Right hindlimb (tissue), 1 donor: ENCODE measurements around the gene TMCC1.
"Not testable (repeated sequence)": the region's sequence is repeated elsewhere in the genome, so short reads cannot be mapped to it uniquely, and the experiment has no call there.

Experiments
- DNase-seq: peaks from one replicate; pipeline ENCODE4 v3.0.0-alpha.2; 2018

Gene TMCC1

GRCh38 chr3:129769616-129770015, 123.9 kb downstream of the TMCC1 start:
- no peak for DNase-seq

GRCh38 chr3:129768728-129769127, 124.8 kb downstream of the TMCC1 start:
- DNase-seq: no peak

- DNase-seq: no peak
Observed at GRCh38 chr3:129766135-129766534, 127.4 kb downstream of the TMCC1 start.

- no peak for DNase-seq
Observed at GRCh38 chr3:129764090-129764489, 129.4 kb downstream of the TMCC1 start.

GRCh38 chr3:129758785-129759320, 134.7 kb downstream of the TMCC1 start:
- DNase-seq: no peak

- no peak for DNase-seq
Observed at GRCh38 chr3:129758306-129758705, 135.2 kb downstream of the TMCC1 start.

- DNase-seq: no peak
Observed at GRCh38 chr3:129756871-129757270, 136.6 kb downstream of the TMCC1 start.

GRCh38 chr3:129751105-129751504, 142.4 kb downstream of the TMCC1 start:
- DNase-seq: not testable (repeated sequence)

GRCh38 chr3:129749692-129750091, 143.8 kb downstream of the TMCC1 start:
- DNase-seq: no peak

- DNase-seq: no peak
Observed at GRCh38 chr3:129747992-129748391, 145.5 kb downstream of the TMCC1 start.

- no peak for DNase-seq
Observed at GRCh38 chr3:129747136-129747535, 146.4 kb downstream of the TMCC1 start.

GRCh38 chr3:129746629-129747028, 146.9 kb downstream of the TMCC1 start:
- DNase-seq: no peak

- peak; percentile 37 for DNase-seq
Observed at GRCh38 chr3:129745253-129745652, 148.3 kb downstream of the TMCC1 start.

GRCh38 chr3:129741794-129742193, 151.7 kb downstream of the TMCC1 start:
- no peak for DNase-seq

GRCh38 chr3:129740090-129740489, 153.4 kb downstream of the TMCC1 start:
- no peak for DNase-seq

GRCh38 chr3:129739634-129740033, 153.9 kb downstream of the TMCC1 start:
- DNase-seq: no peak

- DNase-seq: no peak
Observed at GRCh38 chr3:129738172-129738571, 155.3 kb downstream of the TMCC1 start.

GRCh38 chr3:129736070-129736469, 157.4 kb downstream of the TMCC1 start:
- no peak for DNase-seq

- no peak for DNase-seq
Observed at GRCh38 chr3:129735638-129736037, 157.9 kb downstream of the TMCC1 start.

- no peak for DNase-seq
Observed at GRCh38 chr3:129734449-129734848, 159.1 kb downstream of the TMCC1 start.

GRCh38 chr3:129732200-129732876, 161.2 kb downstream of the TMCC1 start:
- DNase-seq: no peak

- DNase-seq: no peak
Observed at GRCh38 chr3:129727707-129728106, 165.8 kb downstream of the TMCC1 start.

GRCh38 chr3:129723558-129724324, 169.8 kb downstream of the TMCC1 start:
- DNase-seq: peak; percentile 27

GRCh38 chr3:129722527-129722926, 171.0 kb downstream of the TMCC1 start:
- DNase-seq: no peak
